ENCODE measurements around the gene DMD. TPM values are rescaled to one million over a fixed set of nuclear protein-coding genes. Genes with fewer than 3 reads are reported as not detected.
"Not testable (repeated sequence)": the region's sequence is repeated elsewhere in the genome, so short reads cannot be mapped to it uniquely, and the experiment has no call there.

Gene DMD
- total RNA-seq, 1 experiment from 2014 or later, result 2.2 TPM

GRCh38 chrX:32741910-32742309 lies 469.4 kb downstream of the DMD start:
- intact Hi-C loops (cut with micrococcal nuclease; ENCODE audit: unreplicated experiment), result no loop called here
- Histone ChIP-seq H3K4me3 (ENCODE audit: low read depth in 2 of 2, low read length in 2 of 2) (no peak overlapping the region), H3K36me3 (ENCODE audit: control insufficient read depth, insufficient read depth, low read length) (no peaks in the 10 kb centered on the region), H3K9me3 (ENCODE audit: control insufficient read depth, insufficient read depth, low read depth, low read length) (no peaks in the 10 kb centered on the region), H3K4me1 (ENCODE audit: control insufficient read depth, insufficient read depth, low read length) (no peaks in the 10 kb centered on the region), H3K27ac (ENCODE audit: low read length) (no peak overlapping the region), H3K27me3 (ENCODE audit: control insufficient read depth, insufficient read depth, low read length) (no peaks in the 10 kb centered on the region)
- ChIA-PET CTCF (no interaction called here), POLR2A (no interaction called here)
- no TSS peak for BruUV-seq (replicated peaks)
- DNase-seq (ENCODE audit: low read depth, low spot score) (no peak), ATAC-seq (no peak)
- TF ChIP-seq TCF7L2 (IDR thresholded peaks at IDR 0.05; ENCODE audit: low read depth, low read length), result no peak
- TF ChIP-seq, protein P1, sequence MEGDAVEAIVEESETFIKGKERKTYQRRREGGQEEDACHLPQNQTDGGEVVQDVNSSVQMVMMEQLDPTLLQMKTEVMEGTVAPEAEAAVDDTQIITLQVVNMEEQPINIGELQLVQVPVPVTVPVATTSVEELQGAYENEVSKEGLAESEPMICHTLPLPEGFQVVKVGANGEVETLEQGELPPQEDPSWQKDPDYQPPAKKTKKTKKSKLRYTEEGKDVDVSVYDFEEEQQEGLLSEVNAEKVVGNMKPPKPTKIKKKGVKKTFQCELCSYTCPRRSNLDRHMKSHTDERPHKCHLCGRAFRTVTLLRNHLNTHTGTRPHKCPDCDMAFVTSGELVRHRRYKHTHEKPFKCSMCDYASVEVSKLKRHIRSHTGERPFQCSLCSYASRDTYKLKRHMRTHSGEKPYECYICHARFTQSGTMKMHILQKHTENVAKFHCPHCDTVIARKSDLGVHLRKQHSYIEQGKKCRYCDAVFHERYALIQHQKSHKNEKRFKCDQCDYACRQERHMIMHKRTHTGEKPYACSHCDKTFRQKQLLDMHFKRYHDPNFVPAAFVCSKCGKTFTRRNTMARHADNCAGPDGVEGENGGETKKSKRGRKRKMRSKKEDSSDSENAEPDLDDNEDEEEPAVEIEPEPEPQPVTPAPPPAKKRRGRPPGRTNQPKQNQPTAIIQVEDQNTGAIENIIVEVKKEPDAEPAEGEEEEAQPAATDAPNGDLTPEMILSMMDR (IDR thresholded peaks at IDR 0.05), result no peak
- TF ChIP-seq POLR2AphosphoS5 (IDR thresholded peaks at IDR 0.05; ENCODE audit: low read depth, low read length), result no peak
- no peak for TF ChIP-seq SIN3A (IDR thresholded peaks at IDR 0.05; ENCODE audit: borderline replicate concordance, insufficient read depth, low read depth, low read length)
- TF ChIP-seq REST (IDR thresholded peaks at IDR 0.05; ENCODE audit: insufficient read depth in 1 of 2, low read depth in 2 of 2, low read length in 1 of 2), result no peak
- in situ Hi-C loops (cut with HindIII; ENCODE audit: low pct_unique_long_range_greater_than_20kb, low sequenced_read_pairs), result no loop called here

DNA sequence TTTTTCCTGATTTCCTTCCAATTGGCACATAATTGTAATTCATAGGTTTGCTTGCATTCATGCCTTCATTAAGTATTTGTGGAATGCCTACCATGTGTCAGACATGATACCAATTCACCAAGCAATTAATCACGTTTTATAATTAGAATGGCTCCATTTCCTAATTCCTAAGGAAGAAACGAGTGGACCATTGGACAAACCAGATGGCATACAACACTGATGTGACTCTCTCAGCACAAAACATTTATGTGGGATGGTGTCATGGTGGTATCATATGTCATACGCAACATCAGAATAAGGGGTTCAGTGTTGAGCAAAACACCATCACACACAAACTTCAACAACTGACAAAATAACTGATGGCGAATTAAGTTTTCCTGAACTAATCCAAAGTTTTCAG lies 502.8 kb downstream of the DMD start:
- Histone ChIP-seq H3K27me3 (ENCODE audit: control insufficient read depth, insufficient read depth, low read length) (no peaks in the 10 kb centered on the region), H3K4me1 (ENCODE audit: control insufficient read depth, insufficient read depth, low read length) (no peaks in the 10 kb centered on the region), H3K36me3 (ENCODE audit: control insufficient read depth, insufficient read depth, low read length) (no peaks in the 10 kb centered on the region), H3K9me3 (ENCODE audit: control insufficient read depth, insufficient read depth, low read depth, low read length) (no peaks in the 10 kb centered on the region), H3K4me3 (ENCODE audit: low read depth in 2 of 2, low read length in 2 of 2) (no peak overlapping the region), H3K27ac (ENCODE audit: low read length) (no peak overlapping the region)
- in situ Hi-C loops (cut with HindIII; ENCODE audit: low pct_unique_long_range_greater_than_20kb, low sequenced_read_pairs) (no loop called here), intact Hi-C loops (cut with micrococcal nuclease; ENCODE audit: unreplicated experiment) (no loop called here)
- no TSS peak for BruUV-seq (replicated peaks)
- ChIA-PET POLR2A (no interaction called here), CTCF (no interaction called here)
- DNase-seq (ENCODE audit: low read depth, low spot score) (no peak), ATAC-seq (no peak)
- TF ChIP-seq SIN3A (IDR thresholded peaks at IDR 0.05; ENCODE audit: borderline replicate concordance, insufficient read depth, low read depth, low read length) (no peak), TCF7L2 (IDR thresholded peaks at IDR 0.05; ENCODE audit: low read depth, low read length) (no peak)

- H3K4me1 ChIP-seq (ENCODE audit: control insufficient read depth, insufficient read depth, low read length); POLR2A ChIA-PET; BruUV-seq (replicated peaks): not testable (repeated sequence)
These were observed 506.0 kb downstream of the DMD start for GRCh38 chrX:32705385-32705784.

More at GRCh38 chrX:32705385-32705784, 506.0 kb downstream of the DMD start:
- H3K27me3 ChIP-seq (ENCODE audit: control insufficient read depth, insufficient read depth, low read length); H3K36me3 ChIP-seq (ENCODE audit: control insufficient read depth, insufficient read depth, low read length); in situ Hi-C loops (cut with HindIII; ENCODE audit: low pct_unique_long_range_greater_than_20kb, low sequenced_read_pairs); intact Hi-C loops (cut with micrococcal nuclease; ENCODE audit: unreplicated experiment); H3K4me3 ChIP-seq (ENCODE audit: low read depth in 2 of 2, low read length in 2 of 2); H3K9me3 ChIP-seq (ENCODE audit: control insufficient read depth, insufficient read depth, low read depth, low read length); ATAC-seq; DNase-seq (ENCODE audit: low read depth, low spot score); CTCF ChIA-PET; H3K27ac ChIP-seq (ENCODE audit: low read length): not testable (repeated sequence)

All from Panc1 (cell line).